HG03103 (cell line): ENCODE data around the gene LRIT1.
A peak's percentile ranks its signal among the peaks of the same experiment; 100 is the strongest.

Experiments used
- ATAC-seq: cut with Tn5 transposase; IDR thresholded peaks from one replicate; pipeline ENCODE4 v1.9.1; 2021; ENCODE audit warnings: low read depth; ENCODE audit not compliant: unreplicated experiment

Gene LRIT1

GRCh38 chr10:84194424-84195043, 46.8 kb downstream of the LRIT1 start, which contains the start of gene CDHR1:
TSS of gene CDHR1 (plus strand) at chr10:84194537. CDS start at chr10:84194761, 224 bp downstream.
- peak; percentile 72 for ATAC-seq

GRCh38 chr10:84193846-84194423, 47.4 kb downstream of the LRIT1 start:
- no peak for ATAC-seq

DNA sequence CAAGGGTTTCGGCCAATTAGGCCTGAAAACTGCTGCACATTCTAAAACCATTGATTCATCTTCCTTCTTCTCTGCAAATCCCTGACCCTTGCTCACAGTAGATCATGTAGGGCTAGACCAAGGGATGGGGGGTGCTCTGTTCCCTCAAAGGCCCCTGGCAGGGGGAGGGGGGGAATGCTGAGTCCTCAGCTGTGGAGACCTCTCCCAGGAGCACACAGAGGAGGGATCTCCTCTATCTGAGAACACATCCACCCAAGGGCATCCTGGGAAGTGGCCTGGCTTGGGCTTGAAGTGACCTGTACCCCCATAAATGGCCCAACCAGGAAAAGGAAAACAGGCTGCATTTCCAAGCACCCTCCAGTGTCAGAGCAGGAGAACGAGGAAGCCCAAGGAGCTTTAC, 48.0 kb downstream of the LRIT1 start:
- no peak for ATAC-seq

GRCh38 chr10:84191106-84191505, 50.2 kb downstream of the LRIT1 start:
- no peak for ATAC-seq

- ATAC-seq: no peak
These were observed 50.7 kb downstream of the LRIT1 start for GRCh38 chr10:84190621-84191020.

DNA sequence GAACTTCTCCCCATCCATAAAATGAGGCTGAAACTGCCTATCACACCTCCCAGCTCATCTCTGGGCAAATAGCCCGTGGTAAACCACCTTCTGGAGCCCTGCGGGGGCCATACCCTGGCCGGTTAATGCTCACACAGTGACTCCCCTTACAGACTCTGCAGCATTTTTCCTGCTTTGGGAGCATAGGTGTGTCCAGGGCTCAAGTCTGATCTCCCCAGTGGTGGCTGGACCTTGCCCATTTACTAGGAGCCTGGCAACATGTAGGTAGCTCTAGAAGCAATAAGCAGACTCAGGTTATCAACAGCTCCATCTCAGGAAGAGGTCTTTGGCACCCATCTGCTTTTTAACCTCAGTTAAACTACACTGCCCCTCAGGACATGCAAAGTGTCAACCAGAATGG, 52.5 kb downstream of the LRIT1 start:
- ATAC-seq: no peak

- no peak for ATAC-seq
These were observed 55.7 kb downstream of the LRIT1 start for GRCh38 chr10:84185526-84186175.

DNA sequence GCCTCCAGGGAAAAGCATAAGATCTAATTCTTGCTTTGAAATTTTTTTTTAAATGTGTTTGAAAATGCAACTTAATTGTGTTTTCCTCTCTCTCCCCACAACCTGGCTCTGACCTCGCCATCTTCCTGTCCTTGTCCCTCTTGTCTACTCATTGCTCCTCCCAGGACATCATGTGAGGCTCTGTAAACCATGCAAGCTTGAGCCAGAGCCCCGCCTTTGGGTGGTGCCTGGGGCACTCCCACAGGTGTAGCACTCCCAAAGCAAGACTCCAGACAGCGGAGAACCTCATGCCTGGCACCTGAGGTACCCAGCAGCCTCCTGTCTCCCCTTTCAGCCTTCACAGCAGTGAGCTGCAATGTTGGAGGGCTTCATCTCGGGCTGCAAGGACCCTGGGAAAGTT, 56.8 kb downstream of the LRIT1 start:
- no peak for ATAC-seq

DNA sequence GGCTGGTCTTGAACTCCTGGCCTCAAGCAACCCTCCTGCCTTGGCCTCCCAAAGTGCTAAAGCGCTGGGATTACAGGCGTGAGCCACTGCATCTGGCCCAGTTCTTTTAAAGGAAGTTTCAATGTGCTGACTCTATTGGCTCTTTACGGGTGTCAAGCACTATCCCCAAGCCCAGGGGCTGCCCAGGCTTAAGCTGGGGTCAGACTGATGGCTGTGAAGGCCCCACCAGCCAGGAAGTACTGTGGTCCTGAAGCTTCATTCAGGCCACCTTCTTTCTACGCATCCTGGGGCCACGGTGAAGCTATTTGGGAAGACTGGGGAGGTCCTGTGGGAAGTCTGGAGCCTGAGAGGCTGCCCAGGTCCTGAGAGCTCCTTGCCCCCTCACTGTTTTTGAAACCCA, 59.7 kb downstream of the LRIT1 start:
- no peak for ATAC-seq
